Activated CD4-positive, CD25-positive, alpha-beta regulatory T cell treated with anti-CD3 and anti-CD28 coated beads, Interleukin-2, amount 50 U/mL, for 24 hours (primary cell): ENCODE data around the gene HEATR3.
"Not testable (repeated sequence)": the region's sequence is repeated elsewhere in the genome, so short reads cannot be mapped to it uniquely, and the experiment has no call there.

Experiments used
- ATAC-seq, 2 donors: fragments of 150-1000 bp; cut with Tn5 transposase; one replicate each; pipeline ENCODE4 v1.10.0; 2021; ENCODE audit warnings: mild to moderate bottlenecking in 1 of 2, moderate library complexity in 1 of 2

The HEATR3 gene

DNA sequence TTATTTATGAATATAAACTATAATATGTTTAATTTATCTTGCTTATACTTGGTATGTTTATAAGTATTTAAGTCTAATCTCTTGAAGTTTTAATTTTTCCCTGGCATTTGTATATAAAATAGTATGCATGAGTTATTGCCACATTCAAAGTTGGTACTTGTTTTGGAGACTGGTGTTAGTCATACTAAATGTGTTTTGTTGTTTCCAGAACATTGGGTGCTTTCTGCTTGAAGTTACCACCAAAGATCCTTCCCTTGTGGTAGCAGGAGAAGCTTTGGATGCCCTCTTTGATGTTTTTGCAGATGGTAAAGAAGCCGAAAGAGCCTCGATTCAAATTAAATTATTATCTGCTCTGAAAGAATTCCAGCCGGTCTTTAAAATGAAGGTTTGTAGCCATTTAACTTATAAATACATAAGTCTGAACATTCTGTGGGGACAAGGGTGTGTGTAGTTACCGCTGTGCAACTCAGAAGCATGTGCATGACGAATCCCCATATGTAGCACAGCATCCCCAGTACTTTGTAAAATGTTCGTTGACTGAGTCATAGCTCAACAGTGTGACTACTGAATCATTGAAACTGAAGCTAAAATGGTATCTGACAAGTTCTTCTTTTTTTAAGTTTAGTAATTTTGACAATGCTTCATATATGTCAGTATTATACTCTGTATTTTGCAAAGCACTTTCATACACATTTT, 36.4 kb downstream of the HEATR3 start:
- ATAC-seq: peak; percentile 96

DNA sequence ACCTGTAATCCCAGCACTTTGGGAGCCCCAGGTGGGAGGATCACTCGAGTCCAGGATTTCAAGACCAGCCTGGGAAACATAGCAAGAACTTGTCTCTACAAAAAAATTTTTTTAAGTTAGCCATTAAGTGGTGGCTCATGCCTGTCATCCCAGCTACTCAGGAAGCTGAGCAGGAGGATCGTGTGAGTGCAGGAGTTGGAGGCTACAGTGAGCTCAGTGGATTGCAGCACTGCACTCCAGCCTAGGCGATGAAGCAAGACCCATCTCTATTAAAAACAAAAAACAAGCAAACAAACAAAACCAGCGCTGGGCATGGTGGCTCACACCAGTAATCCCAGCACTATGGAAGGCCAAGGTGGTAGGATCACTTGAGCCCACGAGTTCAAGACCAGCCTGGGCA, 38.0 kb downstream of the HEATR3 start:
- no peak for ATAC-seq

DNA sequence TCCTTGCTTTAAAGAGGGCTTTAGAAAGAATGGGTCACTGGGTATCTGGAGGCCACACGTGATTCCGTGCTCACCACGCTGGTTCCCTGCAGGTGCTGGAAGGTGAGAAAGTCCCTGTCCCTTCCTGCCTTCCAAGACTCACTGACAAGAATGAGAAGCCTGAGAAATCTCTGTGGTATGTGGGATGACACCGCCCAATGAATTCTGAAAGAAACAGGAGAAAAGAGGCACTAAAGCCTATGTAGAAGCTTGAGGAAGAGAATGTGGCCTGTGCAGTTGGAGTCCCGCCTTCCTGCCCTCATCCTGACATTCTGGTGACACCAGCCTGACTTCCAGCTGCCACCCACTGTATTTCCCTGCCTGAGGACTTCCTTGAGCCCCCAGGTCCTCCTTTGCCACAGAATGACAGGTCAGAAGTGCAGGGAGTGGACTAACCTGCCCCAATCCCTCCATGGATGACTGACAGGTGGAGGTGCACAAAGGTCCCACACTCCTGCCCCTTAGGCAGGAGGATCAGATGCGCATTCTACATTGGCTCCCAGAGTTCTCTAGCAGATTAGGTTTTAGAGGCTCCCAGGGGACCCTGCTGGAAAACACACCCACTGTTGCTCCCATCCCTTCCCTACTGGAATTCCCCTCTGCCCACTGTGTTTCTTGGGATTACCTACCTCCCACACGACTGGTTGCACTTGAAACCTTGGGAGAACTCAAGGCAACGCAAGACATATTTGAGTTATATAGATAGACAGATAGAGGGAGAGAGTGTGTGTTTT, 48.8 kb downstream of the HEATR3 start:
- ATAC-seq: no peak

DNA sequence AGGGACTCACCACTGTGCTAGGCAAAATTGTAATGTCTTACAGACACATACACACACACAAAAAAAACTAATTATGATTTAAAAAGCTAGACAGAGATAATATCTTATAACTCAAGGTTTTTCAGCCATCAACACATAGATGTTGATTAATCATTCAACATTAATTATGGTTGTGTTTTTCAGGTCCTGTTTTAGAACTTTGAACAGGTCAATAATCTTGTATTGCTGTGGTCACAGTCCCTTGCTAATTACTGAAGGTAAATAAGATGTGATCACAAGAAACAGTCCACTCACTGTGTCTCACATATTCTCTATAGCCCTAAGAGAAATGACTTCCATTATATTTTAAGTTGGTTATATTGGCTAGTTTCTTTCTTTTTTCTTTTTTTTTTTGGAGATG, 54.9 kb downstream of the HEATR3 start:
- no peak for ATAC-seq

DNA sequence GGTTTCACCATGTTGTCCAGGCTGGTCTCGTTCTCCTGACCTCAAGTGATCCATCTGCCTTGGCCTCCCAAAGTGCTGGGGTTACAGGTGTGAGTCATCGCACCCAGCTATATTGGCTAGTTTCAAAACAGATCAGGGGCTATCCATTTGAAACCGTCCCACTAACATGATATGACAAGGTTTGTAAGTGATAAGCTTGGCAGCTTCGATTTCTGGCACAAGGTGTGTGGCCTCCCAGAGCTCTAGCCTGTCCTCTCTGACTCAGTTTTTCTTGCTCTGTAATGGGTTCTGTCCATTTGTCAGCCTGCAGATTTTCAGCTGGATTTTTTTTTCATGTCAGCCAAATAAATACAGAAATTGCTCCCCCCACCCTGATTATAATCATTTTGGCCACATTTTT, 55.5 kb downstream of the HEATR3 start:
- ATAC-seq: no peak

DNA sequence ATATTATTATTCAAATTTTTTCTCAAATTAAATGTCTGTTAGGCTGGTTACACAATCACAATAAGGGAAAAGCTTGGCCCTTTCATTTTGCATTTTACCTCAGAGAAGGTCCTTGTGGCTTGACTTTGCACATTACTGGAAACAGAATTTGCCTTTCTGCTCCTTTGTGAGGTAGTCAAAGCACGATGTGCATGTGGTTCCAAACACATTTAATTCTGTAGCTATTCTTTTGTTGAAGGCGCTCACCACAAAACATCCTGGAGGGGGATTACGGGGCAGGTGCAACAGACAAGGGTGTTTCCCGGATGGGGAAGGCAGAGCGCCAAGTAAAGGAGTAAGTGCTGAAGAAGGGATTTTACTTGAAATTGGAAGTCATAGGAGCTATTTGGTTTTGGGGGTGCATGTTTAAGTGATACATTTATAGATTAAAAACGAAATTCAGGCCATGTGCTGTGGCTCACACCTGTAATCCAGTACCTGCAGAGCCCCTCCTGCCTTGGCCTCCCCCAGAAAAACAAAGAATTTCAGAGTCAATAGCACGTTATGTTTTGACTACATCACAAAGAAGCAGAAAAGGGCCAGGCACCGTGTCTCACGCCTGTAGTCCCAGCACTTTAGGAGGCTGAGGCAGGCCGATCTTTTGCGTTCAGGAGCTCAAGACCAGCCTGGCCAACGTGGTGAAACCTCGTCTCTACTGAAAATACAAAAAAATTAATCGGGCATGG, 56.1 kb downstream of the HEATR3 start:
- ATAC-seq: peak in 1 of 2 donors; percentile 43

DNA sequence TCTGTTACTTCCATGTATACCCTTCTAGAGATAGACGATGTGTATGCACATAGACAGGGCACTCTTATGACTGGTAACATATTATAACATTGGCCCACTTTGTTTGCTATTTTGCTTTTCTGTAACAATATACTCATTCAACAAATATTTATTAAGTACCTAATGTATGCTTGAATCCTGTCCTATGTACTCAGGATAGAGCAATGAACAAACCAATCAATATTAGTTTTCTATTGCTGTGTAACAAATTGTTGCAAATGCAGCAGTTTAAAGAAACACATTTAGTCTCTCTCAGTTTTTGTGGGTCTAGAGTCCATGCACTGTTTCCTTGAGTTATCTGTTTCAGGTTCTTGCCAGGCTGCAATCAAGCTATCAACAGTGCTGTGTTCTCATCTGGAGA, 57.6 kb downstream of the HEATR3 start:
- no peak for ATAC-seq

DNA sequence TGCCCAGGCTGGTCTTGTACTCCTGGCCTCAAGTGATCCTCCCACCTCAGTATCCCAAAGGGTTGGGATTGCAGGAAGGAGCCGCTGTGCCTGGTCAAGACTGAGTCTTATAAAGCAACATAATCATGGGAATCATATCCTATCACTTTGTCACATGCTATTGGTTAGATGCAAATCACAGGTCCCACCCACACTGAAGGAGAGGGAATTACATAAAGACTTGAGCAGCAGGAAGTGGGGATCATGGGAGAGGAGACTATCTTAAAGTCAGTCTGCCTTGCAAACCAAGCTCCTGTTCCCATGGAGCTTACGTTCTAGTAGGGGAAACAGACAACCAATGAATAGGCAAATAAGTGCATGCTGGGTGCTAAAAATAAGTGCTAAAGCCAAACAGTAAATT, 59.0 kb downstream of the HEATR3 start:
- ATAC-seq: no peak

DNA sequence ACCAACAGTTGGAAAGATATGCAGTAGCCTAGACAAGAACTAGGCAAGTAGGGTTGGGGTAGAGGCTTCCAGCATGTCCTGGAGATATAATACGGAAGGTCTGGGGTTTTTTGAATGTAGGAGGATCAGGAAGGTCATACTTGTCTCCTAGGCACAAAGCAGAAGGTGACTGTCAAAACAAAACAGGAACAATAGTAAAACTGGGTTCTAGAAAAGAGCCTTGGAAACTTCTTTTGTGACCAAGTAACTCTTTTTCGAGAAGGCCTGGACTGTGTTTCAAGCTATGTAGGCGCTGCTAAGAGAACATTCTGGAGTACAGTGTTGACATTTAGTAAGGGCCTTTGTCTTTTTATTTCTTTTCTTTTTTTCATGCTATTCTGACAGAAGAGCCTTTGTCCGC, 60.4 kb downstream of the HEATR3 start:
- ATAC-seq: no peak

DNA sequence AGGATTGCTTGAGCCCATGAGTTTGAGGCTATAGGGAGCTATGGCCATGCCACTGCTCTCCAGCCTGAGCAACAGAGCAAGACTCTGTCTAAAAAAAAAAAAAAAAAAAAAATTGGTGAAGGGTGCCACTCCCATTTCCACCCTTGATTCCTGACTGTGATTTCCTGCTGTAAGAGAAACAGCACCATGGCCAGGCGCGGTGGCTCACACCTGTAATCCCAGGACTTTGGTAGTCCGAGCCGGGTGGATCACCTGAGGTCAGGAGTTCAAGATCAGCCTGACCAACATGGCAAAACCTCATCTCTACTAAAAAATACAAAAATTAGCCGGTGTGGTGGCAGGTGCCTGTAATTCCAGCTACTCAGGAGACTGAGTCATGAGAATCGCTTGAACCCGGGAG, 66.8 kb downstream of the HEATR3 start:
- ATAC-seq: not testable (repeated sequence)

DNA sequence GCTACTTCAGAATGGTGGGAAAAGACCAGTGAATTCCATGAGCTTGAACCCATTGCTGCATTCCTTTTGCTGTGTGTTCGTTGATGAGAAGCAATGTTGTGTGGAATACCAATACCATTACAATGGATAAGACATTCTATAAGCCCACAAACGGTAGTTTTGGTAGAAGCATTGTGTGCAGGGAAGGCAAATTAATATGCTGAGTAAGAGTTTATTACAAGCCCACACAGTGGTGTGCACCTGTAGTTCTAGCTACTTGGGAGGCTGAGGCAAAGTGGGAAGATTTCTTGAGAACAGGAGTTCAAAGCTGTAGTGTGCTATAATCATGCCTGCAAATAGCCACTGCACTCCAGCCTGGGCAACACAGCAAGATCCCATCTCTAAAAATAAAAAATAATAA, 67.4 kb downstream of the HEATR3 start:
- ATAC-seq: no peak

DNA sequence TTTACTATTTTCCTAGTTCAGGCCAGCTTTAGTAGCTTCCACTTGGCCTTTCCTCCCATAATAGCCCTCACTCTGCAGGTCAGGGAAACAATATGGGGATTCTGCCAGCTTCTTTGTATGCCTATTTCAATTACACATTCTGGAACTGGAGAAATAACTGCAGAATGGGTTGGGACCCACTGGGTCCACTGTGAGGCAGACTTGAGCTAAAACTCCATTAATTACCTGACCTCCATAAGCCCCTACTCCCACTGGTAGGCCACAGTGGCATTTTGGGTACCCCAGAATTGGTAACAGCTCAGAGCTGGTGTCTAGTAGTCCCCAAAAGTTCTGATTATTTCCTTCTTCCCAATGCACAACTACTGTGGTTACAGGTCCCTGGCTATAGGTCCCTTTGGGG, 70.6 kb downstream of the HEATR3 start:
- ATAC-seq: no peak

DNA sequence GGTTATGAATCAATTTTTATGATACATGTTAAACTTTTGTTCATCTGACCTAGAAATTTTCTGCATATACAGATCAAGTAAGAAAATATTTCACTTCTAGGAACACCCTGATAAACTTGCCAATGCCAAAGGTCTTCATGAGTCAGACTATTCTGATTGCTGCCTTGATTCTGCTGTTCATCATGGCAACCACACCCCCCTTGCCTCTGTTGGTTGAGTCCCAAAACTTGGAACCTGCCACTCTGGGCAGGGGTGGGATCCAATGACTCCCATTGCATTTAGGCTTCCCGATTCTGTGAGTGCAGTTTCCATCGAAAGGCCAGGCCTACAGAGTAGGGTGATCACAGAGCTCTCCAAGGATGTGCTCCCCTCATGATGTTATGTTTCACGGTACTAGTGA, 71.5 kb downstream of the HEATR3 start:
- ATAC-seq: no peak

DNA sequence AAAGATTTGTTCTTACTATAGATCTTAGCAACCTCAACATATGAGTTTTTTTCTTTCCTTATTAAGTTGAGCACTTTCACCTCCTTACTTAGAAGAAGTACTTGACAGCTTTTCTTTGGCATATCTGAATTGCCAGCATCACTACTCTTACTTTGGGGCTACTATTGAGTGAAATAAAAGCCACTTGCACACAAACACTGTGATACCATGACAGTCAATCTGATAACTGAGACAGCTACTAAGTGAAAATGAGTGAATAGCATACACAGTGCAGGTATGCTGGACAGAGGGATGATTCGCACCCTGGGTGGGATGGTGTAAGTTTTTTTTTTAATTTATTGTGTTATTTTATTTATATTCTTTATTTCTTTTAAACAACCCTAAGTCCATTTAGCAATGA, 73.8 kb downstream of the HEATR3 start:
- ATAC-seq: no peak

DNA sequence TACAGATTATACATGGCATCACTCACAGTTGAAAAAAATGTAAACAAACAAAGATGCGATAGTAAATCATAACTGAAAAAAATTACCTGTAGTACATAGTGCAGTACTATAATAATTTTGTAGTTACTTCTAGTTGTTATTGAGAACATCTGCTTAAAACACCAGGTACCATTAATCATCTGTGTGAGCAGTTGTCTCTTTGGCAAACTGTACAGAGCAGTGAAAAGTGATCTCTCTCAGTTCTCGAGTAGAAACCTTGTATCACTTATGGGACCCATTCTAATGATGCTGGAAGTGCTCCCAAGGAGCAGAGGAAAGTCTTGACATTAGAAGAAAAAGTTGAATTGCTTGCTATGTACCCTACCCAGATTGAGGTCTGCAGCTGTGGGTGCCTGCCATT, 78.4 kb downstream of the HEATR3 start:
- no peak for ATAC-seq

DNA sequence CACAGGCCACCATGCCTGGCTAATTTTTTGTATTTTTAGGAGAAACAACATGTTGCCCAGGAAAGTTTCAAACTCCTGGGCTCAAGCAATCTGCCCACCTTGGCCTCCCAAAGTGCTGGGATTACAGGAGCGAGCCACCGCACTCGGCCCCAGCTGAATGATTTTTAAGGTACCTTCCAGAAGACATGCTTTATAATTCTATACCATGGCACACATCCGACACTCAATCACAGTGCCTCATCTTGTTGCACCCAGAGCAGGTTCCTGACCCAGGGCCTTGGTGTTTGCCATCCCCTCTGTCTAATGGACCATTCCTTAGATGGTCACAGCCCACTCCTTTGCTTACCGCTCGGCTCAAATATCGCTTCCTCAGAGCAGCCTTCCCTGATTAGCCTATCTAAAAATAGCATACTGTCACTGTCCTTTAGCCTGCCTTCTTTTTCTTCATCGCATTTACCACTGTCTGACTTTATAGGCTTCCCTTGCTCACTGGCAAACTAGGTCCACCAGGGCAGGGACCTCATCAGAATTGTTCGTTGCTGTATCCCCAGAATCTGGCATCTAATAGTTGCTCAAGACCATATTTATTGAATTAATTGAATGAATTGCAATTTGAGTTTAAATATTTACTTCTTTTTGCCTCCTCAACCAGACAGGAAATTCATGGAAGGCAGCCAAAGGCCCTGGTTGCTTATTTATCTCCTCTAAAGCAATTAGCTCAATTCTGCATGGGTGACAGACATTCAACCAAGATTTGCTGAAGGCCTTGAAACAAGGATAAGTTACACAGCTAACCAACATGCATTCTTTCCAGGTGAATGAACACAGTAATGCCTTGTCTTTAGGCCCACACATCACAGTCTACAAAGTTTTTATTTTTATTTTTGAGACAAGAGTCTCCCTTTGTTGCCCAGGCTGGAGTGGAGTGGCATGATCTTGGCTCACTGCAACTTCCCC, 81.0 kb downstream of the HEATR3 start:
- ATAC-seq: no peak

DNA sequence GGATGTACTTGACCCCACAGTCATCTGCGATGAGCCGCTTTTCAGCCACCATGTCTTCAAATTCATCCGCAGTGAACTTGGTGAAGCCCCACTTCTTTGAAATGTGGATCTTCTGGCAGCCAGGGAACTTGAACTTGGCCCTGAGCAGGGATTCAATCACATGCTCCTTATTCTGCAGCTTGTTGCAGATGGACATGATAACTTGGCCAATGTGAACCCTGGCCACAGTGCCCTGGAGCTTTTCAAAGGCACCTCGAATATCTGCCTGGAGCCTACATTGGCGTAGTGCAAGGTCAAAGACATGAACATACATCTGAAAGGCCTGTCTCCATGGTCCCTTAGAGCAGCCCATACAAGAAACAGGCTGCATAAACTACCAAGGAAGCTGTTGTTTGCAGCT, 85.6 kb downstream of the HEATR3 start:
- no peak for ATAC-seq

DNA sequence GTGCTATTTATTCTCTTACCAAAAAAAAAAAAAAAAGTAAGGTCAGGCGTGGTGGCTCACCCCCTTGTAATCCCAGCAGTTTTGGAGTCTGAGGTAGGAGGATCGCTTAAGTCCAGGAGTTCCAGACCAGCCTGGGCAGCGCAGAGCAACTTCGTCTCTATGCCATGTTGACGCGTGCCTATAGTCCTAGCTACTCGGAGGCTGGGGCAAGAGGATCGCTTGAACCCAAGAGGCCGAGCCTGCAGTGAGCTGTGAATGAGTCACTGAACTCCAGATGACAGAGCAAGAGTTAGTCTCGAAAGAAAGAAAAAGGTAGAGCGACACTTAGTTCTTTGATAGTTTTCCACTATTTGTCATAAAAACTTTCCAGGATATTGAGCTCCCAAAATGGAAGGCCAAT, 86.0 kb downstream of the HEATR3 start:
- ATAC-seq: no peak

DNA sequence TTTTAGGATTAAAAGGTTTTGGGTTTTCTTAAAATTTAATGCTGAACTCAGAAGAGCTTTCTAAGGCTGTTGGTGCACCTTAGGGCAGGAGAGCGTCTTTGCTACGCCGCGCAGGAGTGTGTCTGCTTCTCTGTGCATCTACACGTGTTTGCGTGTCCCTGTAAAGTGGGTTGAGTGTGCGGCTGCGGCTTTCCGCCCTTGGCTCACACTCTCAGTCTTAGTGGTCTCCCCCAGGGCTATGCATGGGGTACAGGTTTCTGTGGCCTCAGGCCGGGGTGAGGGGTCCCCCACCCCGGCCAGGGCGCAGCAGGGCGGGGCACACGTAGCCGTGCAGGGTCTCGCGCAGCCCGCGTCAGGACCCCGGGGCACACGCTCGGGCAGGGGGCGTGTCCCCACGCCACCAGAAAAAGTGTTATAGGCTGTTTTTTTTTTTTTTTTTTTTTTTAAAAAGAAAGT, 86.6 kb downstream of the HEATR3 start:
- ATAC-seq: peak; percentile 69 to 74

DNA sequence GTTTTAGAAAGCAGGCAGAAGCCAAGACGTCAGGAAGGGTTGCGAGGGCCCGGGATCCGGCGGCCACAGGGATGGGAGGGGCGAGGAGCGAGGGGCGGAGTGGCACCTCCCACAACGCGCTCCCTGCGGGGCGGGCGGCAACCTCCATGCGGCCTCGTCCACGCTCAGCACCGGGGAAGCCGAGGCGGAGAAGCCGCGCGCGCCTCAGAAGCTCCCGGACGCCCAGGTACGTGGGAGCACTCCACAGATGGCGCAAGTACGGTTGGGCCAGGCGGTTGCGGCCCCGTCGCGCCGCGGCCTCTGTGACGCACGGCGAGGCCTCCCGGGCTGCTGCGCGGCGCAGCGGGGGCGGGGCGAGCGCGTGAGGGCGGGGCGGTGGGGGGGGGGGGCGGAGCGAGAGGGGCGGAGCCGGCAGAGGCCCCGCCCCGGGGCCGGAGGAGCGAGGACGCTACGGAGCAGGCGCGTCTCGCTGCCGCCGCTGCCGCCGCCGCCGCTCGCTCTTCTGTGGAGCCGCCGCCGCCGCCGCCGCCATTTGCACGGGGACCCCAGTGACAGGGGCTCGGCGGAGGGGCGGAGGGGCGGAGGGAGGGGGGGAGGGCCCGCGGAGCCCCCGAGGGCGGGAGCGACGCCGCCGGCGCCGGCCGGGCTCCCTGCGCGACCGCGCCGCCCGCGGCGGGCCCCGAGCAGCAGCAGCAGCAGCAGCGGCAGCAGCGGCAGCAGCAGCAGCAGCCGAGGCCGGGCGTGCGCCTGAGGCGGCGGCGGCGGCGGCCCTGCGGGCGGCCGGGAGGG, 87.2 kb downstream of the HEATR3 start, which contains the start of gene TENT4B:
TSS of gene TENT4B (plus strand) at position 500 of the 789 bp plus-strand sequence. CDS start 316 bp downstream, outside the sequence.
- ATAC-seq: peak; percentile 75 to 76

DNA sequence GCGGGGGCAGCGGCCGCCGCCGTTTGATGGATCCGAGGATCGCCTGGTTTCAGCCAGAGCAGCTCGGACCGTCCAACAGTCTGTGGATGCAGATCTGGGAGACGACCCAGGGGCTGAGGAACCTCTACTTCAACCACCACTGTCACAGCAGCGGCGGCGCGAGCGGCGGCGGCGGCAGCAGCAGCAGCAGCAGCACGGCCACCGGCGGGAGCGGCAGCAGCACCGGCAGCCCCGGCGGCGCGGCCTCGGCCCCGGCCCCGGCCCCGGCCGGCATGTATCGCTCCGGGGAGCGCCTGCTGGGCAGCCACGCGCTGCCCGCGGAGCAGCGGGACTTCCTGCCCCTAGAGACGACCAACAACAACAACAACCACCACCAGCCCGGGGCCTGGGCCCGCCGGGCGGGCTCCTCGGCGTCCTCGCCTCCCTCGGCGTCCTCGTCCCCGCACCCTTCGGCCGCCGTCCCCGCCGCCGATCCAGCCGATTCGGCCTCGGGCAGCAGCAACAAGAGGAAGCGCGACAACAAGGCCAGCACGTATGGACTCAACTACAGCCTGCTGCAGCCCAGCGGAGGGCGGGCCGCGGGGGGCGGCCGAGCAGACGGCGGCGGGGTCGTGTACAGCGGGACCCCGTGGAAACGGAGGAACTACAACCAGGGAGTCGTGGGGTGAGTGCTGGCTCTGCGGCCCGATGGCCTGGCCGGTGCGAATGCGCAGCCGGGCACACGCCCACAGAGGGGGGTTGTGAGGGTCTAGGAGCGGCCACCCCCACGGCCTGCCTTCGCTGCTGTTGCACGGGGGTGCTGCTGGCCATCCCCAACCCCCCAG, 88.0 kb downstream of the HEATR3 start:
- ATAC-seq: peak in 1 of 2 donors; percentile 2
